ENCODE results near the gene AGA.

GRCh38 chr4:177492022-177492421 lies 49.8 kb upstream of the AGA start:
- TF ChIP-seq EZH2phosphoT487 (conservative IDR thresholded peaks at IDR 0.05; ENCODE audit: low read length) (no peak), CTCF (IDR thresholded peaks at IDR 0.05; ENCODE audit: insufficient read depth, low read length, poor library complexity, severe bottlenecking) (no peak)
